Measurements from ENCODE around the gene TMEM183A.
"Not testable (repeated sequence)": the region's sequence is repeated elsewhere in the genome, so short reads cannot be mapped to it uniquely, and the experiment has no call there.

Gene TMEM183A

GRCh38 chr1:203006948-203007871 lies at the start of gene TMEM183A:
Gene TMEM183A, plus strand, starts transcription at chr1:203007374. Its CDS starts 92 bp downstream, at chr1:203007466.
- peak; percentile 95 for DNase-seq (ENCODE audit: low read depth)

GRCh38 chr1:202957733-202958543 lies 49.2 kb upstream of the TMEM183A start, which contains the start of gene ADIPOR1:
Gene ADIPOR1, minus strand, starts transcription at chr1:202958312. Its CDS starts 7,242 bp downstream, at chr1:202951070.
- peak; percentile 51 for DNase-seq (ENCODE audit: low read depth)

GRCh38 chr1:202958544-202959275 lies 48.5 kb upstream of the TMEM183A start:
- DNase-seq (ENCODE audit: low read depth), result no peak

GRCh38 chr1:202959276-202959620 lies 47.9 kb upstream of the TMEM183A start:
- no peak for DNase-seq (ENCODE audit: low read depth)

DNA sequence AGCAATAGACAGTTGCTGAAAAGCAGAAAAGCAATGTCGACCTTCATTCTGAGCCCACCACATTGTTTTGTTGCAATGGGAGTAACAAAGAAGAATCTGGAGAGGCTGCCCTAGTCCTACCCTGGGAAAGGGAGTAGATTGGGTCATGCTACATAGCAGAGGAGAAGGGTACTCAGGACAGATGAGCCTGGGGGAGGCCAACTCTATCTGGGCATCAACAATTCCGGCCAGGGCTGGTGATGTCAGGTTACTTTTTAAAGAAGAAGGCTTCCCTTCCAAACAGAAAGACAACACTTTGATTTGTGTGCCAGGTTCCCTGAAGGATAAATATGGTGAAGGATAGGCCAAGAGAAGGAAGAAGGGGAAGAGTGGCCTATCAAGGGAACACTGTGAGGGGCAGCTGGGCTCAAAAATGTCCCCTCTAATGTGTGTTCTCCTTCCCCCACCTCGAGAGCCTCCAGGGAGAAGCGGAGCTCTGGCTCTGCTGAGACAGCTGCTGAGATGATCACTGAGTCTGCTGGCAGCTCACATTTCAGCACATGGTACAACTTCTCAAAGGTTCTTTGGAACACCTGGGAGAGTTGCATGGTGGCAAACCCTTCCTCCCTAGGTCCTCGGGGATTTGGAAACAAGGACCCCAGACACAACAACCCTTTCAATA lies 45.8 kb upstream of the TMEM183A start:
- no peak for DNase-seq (ENCODE audit: low read depth)

GRCh38 chr1:202964791-202965410 lies 42.3 kb upstream of the TMEM183A start:
- no peak for DNase-seq (ENCODE audit: low read depth)

- DNase-seq (ENCODE audit: low read depth), result no peak
These were observed 41.8 kb upstream of the TMEM183A start for GRCh38 chr1:202965422-202965821.

DNA sequence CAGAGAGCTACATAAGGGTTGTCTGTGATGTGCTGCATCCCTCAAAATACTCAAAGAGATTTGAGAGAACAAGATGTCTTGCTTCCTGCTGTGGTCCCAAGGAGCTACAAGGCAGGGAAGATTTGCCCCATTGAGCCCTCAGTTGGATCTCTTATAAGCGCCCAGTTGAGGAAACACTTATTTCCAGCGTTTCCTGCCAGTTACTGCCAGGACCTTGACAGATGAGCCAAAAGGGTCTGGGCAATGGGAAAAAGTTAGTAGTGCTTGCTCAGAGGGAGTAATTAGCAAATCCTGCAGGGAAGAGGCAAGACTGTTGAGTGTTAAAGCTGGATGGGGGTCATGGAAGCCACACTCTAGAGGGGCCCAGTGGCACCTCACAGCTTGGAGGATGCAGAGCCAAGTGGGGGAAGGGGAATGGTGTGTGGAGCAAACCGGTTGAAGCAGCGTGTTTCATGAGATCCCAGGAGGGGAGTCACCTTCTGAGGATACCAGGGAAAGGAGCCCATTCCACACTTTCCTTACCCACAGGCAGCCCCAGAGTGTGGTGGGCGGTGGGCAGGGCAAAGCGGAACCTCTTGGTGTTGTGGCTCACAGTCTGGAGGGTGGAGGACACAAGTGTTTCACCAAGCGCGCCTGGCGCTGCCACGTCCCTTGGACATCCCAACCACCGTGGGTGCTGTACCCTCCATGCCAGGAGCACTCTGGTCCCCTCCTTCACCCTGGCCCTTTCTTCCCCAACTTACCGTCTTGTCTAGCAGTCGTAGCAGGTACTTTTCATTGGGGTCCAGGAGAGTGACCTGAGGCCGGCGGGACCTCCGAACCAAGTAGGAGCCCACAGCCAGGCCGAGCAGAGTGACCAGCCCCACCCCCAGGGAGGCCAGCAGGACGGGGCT lies 40.9 kb upstream of the TMEM183A start:
- DNase-seq (ENCODE audit: low read depth), result no peak

GRCh38 chr1:202967684-202968281 lies 39.4 kb upstream of the TMEM183A start:
- no peak for DNase-seq (ENCODE audit: low read depth)

- no peak for DNase-seq (ENCODE audit: low read depth)
These were observed 38.8 kb upstream of the TMEM183A start for GRCh38 chr1:202968351-202968750.

GRCh38 chr1:202968895-202969295 lies 38.3 kb upstream of the TMEM183A start:
- DNase-seq (ENCODE audit: low read depth), result no peak

- no peak for DNase-seq (ENCODE audit: low read depth)
These were observed 35.1 kb upstream of the TMEM183A start for GRCh38 chr1:202972046-202972445.

DNA sequence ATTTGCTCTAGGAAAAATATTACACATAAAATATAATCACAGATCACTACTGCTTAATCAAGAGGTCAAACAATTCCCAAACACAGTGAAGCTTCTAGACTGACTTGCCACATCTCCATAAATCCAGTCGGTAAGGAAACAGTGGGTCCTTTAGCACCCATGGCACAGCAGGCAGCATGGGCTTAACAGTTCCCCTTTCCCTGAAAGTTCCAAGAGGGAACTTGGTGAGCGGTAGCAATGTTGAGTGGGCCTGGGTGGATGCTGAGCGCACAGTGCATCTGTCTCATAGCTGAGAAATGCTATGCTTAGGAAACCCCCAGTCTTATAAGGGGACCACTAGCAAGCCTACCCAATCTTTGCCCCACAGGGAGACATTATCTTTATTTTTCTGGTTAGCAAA lies 32.3 kb upstream of the TMEM183A start:
- DNase-seq (ENCODE audit: low read depth), result no peak

- DNase-seq (ENCODE audit: low read depth), result no peak
These were observed 30.5 kb upstream of the TMEM183A start for GRCh38 chr1:202976633-202977032.

DNA sequence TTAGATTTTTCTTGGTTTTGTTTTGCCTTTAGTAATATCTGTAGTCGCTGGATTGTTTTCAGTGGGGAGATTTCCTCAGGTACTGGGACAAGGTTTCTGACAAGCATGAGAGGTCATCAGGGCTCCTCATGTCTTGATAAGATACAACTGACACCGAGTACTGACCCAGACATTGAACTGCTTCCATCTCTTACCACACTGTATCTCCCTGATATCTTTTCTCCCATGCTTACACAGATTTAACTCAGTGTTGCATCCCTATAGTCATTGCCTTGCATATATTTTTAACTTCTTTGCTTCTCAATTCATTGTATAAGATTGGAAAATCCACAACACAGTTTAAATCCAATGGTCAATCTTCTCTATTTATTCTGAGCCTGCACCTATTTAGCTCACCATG lies 27.7 kb upstream of the TMEM183A start:
- no peak for DNase-seq (ENCODE audit: low read depth)

- no peak for DNase-seq (ENCODE audit: low read depth)
These were observed 25.2 kb upstream of the TMEM183A start for GRCh38 chr1:202981939-202982338.

GRCh38 chr1:202982715-202983430 lies 24.3 kb upstream of the TMEM183A start:
- no peak for DNase-seq (ENCODE audit: low read depth)

DNA sequence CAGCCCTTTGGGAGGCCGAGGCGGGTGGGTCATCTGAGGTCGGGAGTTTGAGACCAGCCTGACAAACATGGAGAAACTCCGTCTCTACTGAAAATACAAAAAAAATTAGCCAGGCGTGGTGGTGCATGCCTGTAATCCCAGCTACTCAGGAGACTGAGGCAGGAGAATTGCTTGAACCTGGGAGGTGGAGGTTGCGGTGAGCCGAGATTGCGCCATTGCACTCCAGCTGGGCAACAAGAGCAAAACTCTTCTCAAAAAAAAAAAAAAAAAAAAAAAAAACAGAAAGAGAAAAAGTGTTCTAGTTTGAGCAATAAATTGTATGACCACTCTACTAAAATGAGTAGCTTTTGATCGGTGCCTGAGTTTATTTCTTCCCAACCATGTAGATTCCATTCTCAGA lies 21.1 kb upstream of the TMEM183A start:
- DNase-seq (ENCODE audit: low read depth), result not testable (repeated sequence)

DNA sequence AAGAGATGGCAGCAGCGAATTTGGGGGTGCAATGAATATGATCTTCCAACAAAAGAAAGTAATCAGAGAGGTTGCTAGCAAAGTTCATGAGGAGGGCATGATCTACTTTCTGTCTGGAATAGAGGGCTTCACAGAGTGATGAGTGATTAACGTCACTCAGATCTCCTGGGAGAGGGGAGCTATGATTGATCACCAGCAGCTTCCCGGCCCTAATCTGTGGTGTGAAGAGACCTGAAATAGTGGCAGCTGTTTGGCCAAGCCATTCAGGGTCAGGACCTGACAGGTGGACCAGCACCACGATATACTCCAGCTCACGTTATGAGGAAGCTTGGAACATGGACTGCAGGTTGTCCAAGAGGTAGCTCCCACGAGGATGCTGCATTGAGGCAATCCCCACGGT lies 19.9 kb upstream of the TMEM183A start:
- DNase-seq (ENCODE audit: low read depth), result no peak
